ENCODE measurements around the gene MEX3D. TPM values are rescaled to one million over a fixed set of nuclear protein-coding genes. Genes with fewer than 3 reads are reported as not detected.
A peak's percentile ranks its signal among the peaks of the same experiment; 100 is the strongest.

The MEX3D gene
- polyA plus RNA-seq: 3.9 to 6.3 TPM (median 5.9 TPM) in 3 replicates
- 0.82 TPM for polyA plus RNA-seq (2011; ENCODE audit: low read depth)
- 2.8 and 6.7 TPM in 2 replicates for polyA plus RNA-seq (2011; cell fraction: cytosol; rRNA removed)
- 2.0 and 5.1 TPM in 2 replicates for polyA plus RNA-seq (2011; cell fraction: nucleus; rRNA removed)
- 3.2 and 10.4 TPM in 2 replicates for polyA plus RNA-seq (2012; ENCODE audit: low replicate concordance)
- polyA minus RNA-seq: 1.5 to 4.2 TPM (median 3.1 TPM) in 3 replicates
- 73.3 TPM for polyA minus RNA-seq (2011; cell fraction: cytosol; rRNA and poly(A)+ RNA removed)
- polyA minus RNA-seq (2011; cell fraction: nucleus; rRNA and poly(A)+ RNA removed): 9.2 and 12.7 TPM in 2 replicates

DNA sequence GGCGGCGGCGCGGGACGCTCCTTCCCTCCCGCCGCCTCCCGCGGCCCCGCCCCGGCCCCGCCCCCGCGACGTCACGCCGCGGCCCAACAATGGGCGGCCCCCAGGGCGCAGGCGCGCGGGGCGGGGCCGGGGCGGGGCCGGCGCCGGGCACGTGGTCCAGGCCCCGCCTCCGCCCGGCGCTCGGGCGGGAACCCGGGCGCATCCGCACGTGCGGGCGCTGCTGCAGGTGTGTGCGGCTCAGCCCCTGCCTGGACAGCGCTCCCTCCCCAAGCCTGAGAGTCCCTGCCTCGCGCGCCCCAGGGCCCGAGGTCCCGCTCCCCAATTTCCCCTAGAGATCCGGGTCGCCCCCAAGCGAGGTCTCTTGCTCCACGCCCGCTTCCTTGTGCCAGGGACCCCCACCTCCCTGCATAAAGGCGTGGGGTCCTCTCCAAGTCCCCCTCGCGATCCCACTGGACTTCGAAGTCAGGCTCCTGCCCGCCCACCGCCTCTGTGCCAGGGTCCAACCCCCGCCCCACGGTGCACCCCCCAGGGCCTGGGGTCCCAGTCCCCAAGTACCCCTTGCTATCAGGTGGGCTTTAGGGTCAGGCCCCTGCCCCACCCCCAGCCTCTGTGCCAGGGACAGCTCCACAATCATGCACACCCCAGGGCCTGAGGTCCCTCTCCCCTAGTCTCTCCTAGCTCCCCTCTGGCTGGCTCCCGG lies at the start of gene MEX3D:
Gene MEX3D (minus strand): TSS at position 6 of the 700 bp plus-strand sequence. CDS start 267 bp downstream, outside the sequence.
- dilution Hi-C loops (cut with MboI; ENCODE audit: extremely low pct_ligation_motif_present, low sequenced_read_pairs): no loop called here

DNA sequence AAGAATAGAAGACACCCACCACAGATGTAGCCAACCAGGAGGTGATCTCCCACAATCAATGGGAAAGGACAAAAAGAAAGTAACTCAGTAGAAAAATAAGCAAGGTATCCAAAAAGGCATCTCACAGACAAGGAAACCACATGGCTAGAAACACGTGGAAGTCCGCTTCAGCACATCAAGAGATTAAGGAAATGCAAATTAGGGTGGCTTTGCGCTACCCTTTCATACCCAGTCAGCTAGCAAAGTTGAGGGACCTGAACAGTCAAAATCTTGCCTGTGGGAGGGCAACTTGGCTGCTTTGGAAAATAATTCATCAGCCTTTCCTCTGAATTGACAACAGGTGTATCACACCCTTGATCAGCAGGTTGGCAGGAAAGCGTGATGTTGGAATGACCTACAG lies 48.8 kb upstream of the MEX3D start:
- dilution Hi-C loops (cut with MboI; ENCODE audit: extremely low pct_ligation_motif_present, low sequenced_read_pairs): no loop called here
- H3K27ac ChIP-seq (ENCODE audit: control insufficient read depth, insufficient read depth, low read length): no peak overlapping the region
- no peaks in the 10 kb centered on the region for H3K27me3 ChIP-seq (ENCODE audit: control insufficient read depth, extremely low read depth, insufficient read depth, low read length)
- no peaks in the 10 kb centered on the region for H4K20me1 ChIP-seq (ENCODE audit: control insufficient read depth, extremely low read depth, insufficient read depth, low read length)
- H3K9me1 ChIP-seq (ENCODE audit: control insufficient read depth, extremely low read depth, insufficient read depth, low read length): no peaks in the 10 kb centered on the region
- DNase-seq (ENCODE audit: low read depth, low spot score): no peak
- H3K9ac ChIP-seq (ENCODE audit: control insufficient read depth, extremely low read depth, insufficient read depth, low read length): no peak overlapping the region
- H3K79me2 ChIP-seq (ENCODE audit: control insufficient read depth, insufficient read depth, low read length): no peaks in the 10 kb centered on the region
- H3K4me3 ChIP-seq (ENCODE audit: control insufficient read depth in 2 of 3, extremely low read depth in 1 of 3, insufficient read depth in 2 of 3, low read depth in 1 of 3, low read length in 3 of 3): no peak overlapping the region
- no peak overlapping the region for H3K4me2 ChIP-seq (ENCODE audit: control insufficient read depth, extremely low read depth, insufficient read depth, low read depth, low read length)
- H3K9me3 ChIP-seq (ENCODE audit: control insufficient read depth, low read depth, low read length): no peaks in the 10 kb centered on the region
- FAIRE-seq: no peak
- H3K4me1 ChIP-seq (ENCODE audit: control insufficient read depth, extremely low read depth, insufficient read depth, low read length): no peaks in the 10 kb centered on the region
- H2AFZ ChIP-seq (ENCODE audit: control insufficient read depth, low read length): no peak overlapping the region
- TF ChIP-seq EZH2 (IDR thresholded peaks at IDR 0.05; ENCODE audit: low read length) (no peak), CTCF (optimal IDR thresholded peaks at IDR 0.05 in 1 of 3, IDR thresholded peaks at IDR 0.05 in 1 of 3, conservative IDR thresholded peaks at IDR 0.05 in 1 of 3; ENCODE audit: extremely low read depth in 1 of 3, insufficient read depth in 2 of 3, low read length in 3 of 3) (no peak)
- H3K36me3 ChIP-seq (ENCODE audit: control insufficient read depth in 2 of 2, extremely low read depth in 1 of 2, insufficient read depth in 2 of 2, low read length in 2 of 2): peaks cover 16 to 37% of the 10 kb centered on the region in 2 experiments

More for the DNA sequence above, at the start of gene MEX3D:
- H3K27ac ChIP-seq (ENCODE audit: control insufficient read depth, insufficient read depth, low read length): no peak within 1 kb of the TSS
- TF ChIP-seq EZH2 (IDR thresholded peaks at IDR 0.05; ENCODE audit: low read length) (no peak), CTCF (optimal IDR thresholded peaks at IDR 0.05 in 1 of 3, IDR thresholded peaks at IDR 0.05 in 1 of 3, conservative IDR thresholded peaks at IDR 0.05 in 1 of 3; ENCODE audit: extremely low read depth in 1 of 3, insufficient read depth in 2 of 3, low read length in 3 of 3) (no peak)
- peak within 1 kb of the TSS; percentile 37 for H2AFZ ChIP-seq (ENCODE audit: control insufficient read depth, low read length)
- H3K9me3 ChIP-seq (ENCODE audit: control insufficient read depth, low read depth, low read length): no peaks in the 10 kb centered on the region
- peaks cover 11% of the 10 kb centered on the region for H3K27me3 ChIP-seq (ENCODE audit: control insufficient read depth, extremely low read depth, insufficient read depth, low read length)
- peak within 1 kb of the TSS; percentile 73 for H3K4me2 ChIP-seq (ENCODE audit: control insufficient read depth, extremely low read depth, insufficient read depth, low read depth, low read length)
- H3K9ac ChIP-seq (ENCODE audit: control insufficient read depth, extremely low read depth, insufficient read depth, low read length): peak within 1 kb of the TSS; percentile 56
- DNase-seq (ENCODE audit: low read depth, low spot score): no peak
- no peaks in the 10 kb centered on the region for H4K20me1 ChIP-seq (ENCODE audit: control insufficient read depth, extremely low read depth, insufficient read depth, low read length)
- no peak for FAIRE-seq
- H3K36me3 ChIP-seq (ENCODE audit: control insufficient read depth in 2 of 2, extremely low read depth in 1 of 2, insufficient read depth in 2 of 2, low read length in 2 of 2): no peaks in the 10 kb centered on the region
- H3K4me1 ChIP-seq (ENCODE audit: control insufficient read depth, extremely low read depth, insufficient read depth, low read length): no peaks in the 10 kb centered on the region
- peaks cover 16% of the 10 kb centered on the region for H3K79me2 ChIP-seq (ENCODE audit: control insufficient read depth, insufficient read depth, low read length)
- H3K9me1 ChIP-seq (ENCODE audit: control insufficient read depth, extremely low read depth, insufficient read depth, low read length): no peaks in the 10 kb centered on the region
- peak within 1 kb of the TSS; percentile 64 to 73 (median 71) for H3K4me3 ChIP-seq (ENCODE audit: control insufficient read depth in 2 of 3, extremely low read depth in 1 of 3, insufficient read depth in 2 of 3, low read depth in 1 of 3, low read length in 3 of 3)

Measured in keratinocyte (primary cell).